RWPE1 (cell line): ENCODE data around the gene FAM241B.

Experiments used
- CTCF ChIA-PET: fragments of 350-600 bp; sonication (Branson Sonifier 250); formaldehyde crosslinking; extraction: SDS; loops from one replicate; lab custom pipeline; 2021; lab: Yijun Ruan, JAX
- POLR2A ChIA-PET: fragments of 400-600 bp; formaldehyde crosslinking; extraction: SDS; loops from one replicate; lab custom pipeline; 2020; ENCODE audit warnings: antibody characterized with exemption; ENCODE audit not compliant: low non-redundant PET; lab: Yijun Ruan, JAX
- DNase-seq: peaks from one replicate; pipeline ENCODE4 v3.0.0; 2012; ENCODE audit warnings: low spot score
- H3K27ac ChIP-seq: fragments of 450-650 bp; 2 replicates; pipeline ENCODE4 v1.5.1; 2017
- CTCF ChIP-seq: fragments of 450-650 bp; conservative IDR thresholded peaks from 2 replicates; pipeline ENCODE4 v1.5.1; 2017; ENCODE audit warnings: low read depth, mild to moderate bottlenecking

FAM241B gene

GRCh38 chr10:69650589-69651261, 20.7 kb downstream of the FAM241B start:
- ChIA-PET POLR2A (no interaction called here), CTCF (interaction anchor here (0.6 to 1.1 kb wide), 3 partner anchors 66 to 1930 kb away, joined by 3 to 4 read pairs (median 3); no protein-coding TSS in a partner anchor)
- no peak for TF ChIP-seq CTCF
- DNase-seq: no peak
- no peak overlapping the region for H3K27ac ChIP-seq

GRCh38 chr10:69651362-69651761, 21.3 kb downstream of the FAM241B start:
- POLR2A ChIA-PET: no interaction called here
- no peak for DNase-seq

GRCh38 chr10:69652111-69652856, 22.2 kb downstream of the FAM241B start:
- no peak for DNase-seq
- no peak for TF ChIP-seq CTCF
- ChIA-PET CTCF (no interaction called here), POLR2A (no interaction called here)
- no peak overlapping the region for H3K27ac ChIP-seq

More at GRCh38 chr10:69651362-69651761, 21.3 kb downstream of the FAM241B start:
- CTCF ChIA-PET: interaction anchor here (0.6 kb wide), 2 partner anchors 309 to 1929 kb away, joined by 3 read pairs; no protein-coding TSS in a partner anchor
- H3K27ac ChIP-seq: no peak overlapping the region
- no peak for TF ChIP-seq CTCF

- no peak for DNase-seq
- CTCF ChIA-PET: no interaction called here
- TF ChIP-seq CTCF: no peak
- POLR2A ChIA-PET: no interaction called here
- H3K27ac ChIP-seq: no peak overlapping the region
These were observed 22.8 kb downstream of the FAM241B start for GRCh38 chr10:69652857-69653199.

- DNase-seq: no peak
- ChIA-PET CTCF (interaction anchor here (0.6 to 2.4 kb wide), 5 partner anchors 10 to 305 kb away, joined by 3 to 12 read pairs (median 3); no protein-coding TSS in a partner anchor), POLR2A (no interaction called here)
- no peak for TF ChIP-seq CTCF
- H3K27ac ChIP-seq: no peak overlapping the region
These were observed 23.5 kb downstream of the FAM241B start for GRCh38 chr10:69653561-69653960.

- H3K27ac ChIP-seq: no peak overlapping the region
- no peak for DNase-seq
- TF ChIP-seq CTCF: no peak
- ChIA-PET CTCF (interaction anchor here (0.8 to 2.4 kb wide), 3 partner anchors 11 to 710 kb away, joined by 3 to 12 read pairs (median 3); no protein-coding TSS in a partner anchor), POLR2A (no interaction called here)
These were observed 25.2 kb downstream of the FAM241B start for GRCh38 chr10:69655124-69655867.
